SK-N-SH (cell line): Measurements from ENCODE around the gene TECTB. TPM values are rescaled to one million over a fixed set of nuclear protein-coding genes. Genes with fewer than 3 reads are reported as not detected.

Experiments
- CTCF ChIA-PET: fragments of 300-600, 350-600 bp; formaldehyde crosslinking; extraction: SDS; loops from one replicate; lab custom pipeline; 2021; lab: Yijun Ruan, JAX
- POLR2A ChIA-PET: fragments of 350-600 bp; sonication (Branson Sonifier 250); formaldehyde crosslinking; extraction: SDS; loops from one replicate; lab custom pipeline; 2020; ENCODE audit warnings: antibody characterized with exemption, inconsistent platforms; lab: Yijun Ruan, JAX
- DNase-seq: peaks from one replicate; pipeline ENCODE4 v3.0.0; 2012
- H2AFZ ChIP-seq: fragments of 200-600 bp; sonication (generic); 2 replicates; pipeline ENCODE4 v1.8.1; 2016; ENCODE audit warnings: antibody characterized with exemption, mild to moderate bottlenecking, low read depth
- H3F3A ChIP-seq: fragments of 200-600 bp; sonication (generic); replicated peaks from 2 replicates; pipeline ENCODE3; 2016; ENCODE audit warnings: antibody characterized with exemption, mild to moderate bottlenecking; ENCODE audit not compliant: insufficient read depth
- H3K27ac ChIP-seq, 2 experiments: fragments of 200-500 bp in 1 of 2; fragments of 200-600 bp in 1 of 2; sonication (Bioruptor generic) in 1 of 2; sonication (generic), shearing (Covaris generic) in 1 of 2; 2 replicates each; pipeline versions ENCODE4 v1.5.1 to v1.6.1; 2014 to 2016; ENCODE audit warnings: low read depth in 2 of 2, inconsistent platforms in 1 of 2, low read length in 1 of 2, mild to moderate bottlenecking in 1 of 2, mixed read lengths in 1 of 2
- H3K27me3 ChIP-seq: fragments of 200-600 bp; sonication (generic), shearing (Covaris generic); 2 replicates; pipeline ENCODE4 v1.6.1; 2016; ENCODE audit warnings: mixed run types; ENCODE audit not compliant: insufficient read depth
- H3K36me3 ChIP-seq, 2 experiments: fragments of 200-500 bp in 1 of 2; fragments of 200-600 bp in 1 of 2; sonication (Bioruptor generic) in 1 of 2; sonication (generic) in 1 of 2; replicated peaks in 1 of 2; 2 replicates each; pipeline versions ENCODE3 to v1.5.1; 2014 to 2016; ENCODE audit warnings: low read length in 1 of 2, mild to moderate bottlenecking in 1 of 2; ENCODE audit not compliant: insufficient read depth in 2 of 2, control insufficient read depth in 1 of 2
- H3K4me1 ChIP-seq, 2 experiments: fragments of 200-500 bp in 1 of 2; fragments of 200-600 bp in 1 of 2; sonication (Bioruptor generic) in 1 of 2; sonication (generic), shearing (Covaris generic) in 1 of 2; 2 replicates each; pipeline versions ENCODE4 v1.5.1 to v1.6.1; 2014 to 2016; ENCODE audit warnings: low read depth in 1 of 2, low read length in 1 of 2, mixed run types in 1 of 2; ENCODE audit not compliant: insufficient read depth in 2 of 2, control insufficient read depth in 1 of 2
- H3K4me2 ChIP-seq: fragments of 200-600 bp; sonication (generic), shearing (Covaris generic); 2 replicates; pipeline ENCODE4 v1.6.1; 2017; ENCODE audit warnings: mixed run types
- H3K4me3 ChIP-seq, 2 experiments: fragments of 200-500 bp in 1 of 2; fragments of 200-600 bp in 1 of 2; sonication (Bioruptor generic) in 1 of 2; sonication (generic), shearing (Covaris generic) in 1 of 2; 2 replicates each; pipeline versions ENCODE4 v1.5.1 to v1.8.1; 2014 to 2016; ENCODE audit warnings: low read depth in 2 of 2, inconsistent platforms in 1 of 2, low read length in 1 of 2, mild to moderate bottlenecking in 1 of 2, mixed read lengths in 1 of 2, moderate library complexity in 1 of 2
- H3K79me2 ChIP-seq: fragments of 200-600 bp; sonication (generic); 2 replicates; pipeline ENCODE4 v1.8.1; 2017; ENCODE audit warnings: mild to moderate bottlenecking; ENCODE audit not compliant: insufficient read depth
- H3K9ac ChIP-seq: fragments of 200-600 bp; sonication (generic); 2 replicates; pipeline ENCODE4 v1.6.1; 2017; ENCODE audit warnings: mixed run types
- H3K9me2 ChIP-seq: fragments of 200-600 bp; sonication (generic); 2 replicates; pipeline ENCODE4 v1.6.1; 2017; ENCODE audit warnings: mixed run types
- H3K9me3 ChIP-seq: fragments of 200-600 bp; sonication (generic); 2 replicates; pipeline ENCODE4 v1.6.1; 2017; ENCODE audit warnings: mixed run types, mild to moderate bottlenecking, moderate library complexity
- H4K20me1 ChIP-seq: fragments of 200-600 bp; sonication (generic); 2 replicates; pipeline ENCODE4 v1.6.1; 2017; ENCODE audit warnings: mild to moderate bottlenecking, mixed run types; ENCODE audit not compliant: insufficient read depth
- CTCF ChIP-seq: fragments of 200-600 bp; sonication (generic); IDR thresholded peaks from 2 replicates; pipeline ENCODE4 v1.6.1; 2017; ENCODE audit warnings: antibody characterized with exemption, mild to moderate bottlenecking, moderate library complexity
- EZH2phosphoT487 ChIP-seq: fragments of 200-600 bp; sonication (generic); IDR thresholded peaks from 2 replicates; pipeline ENCODE4 v1.6.1; 2017; ENCODE audit warnings: low read depth, mixed run types, mild to moderate bottlenecking, antibody characterized with exemption, moderate library complexity, borderline replicate concordance
- FOXM1 ChIP-seq: IDR thresholded peaks from 2 replicates; pipeline ENCODE4 v1.4.0; 2012; ENCODE audit warnings: low read depth, mild to moderate bottlenecking
- GABPA ChIP-seq: IDR thresholded peaks from 2 replicates; pipeline ENCODE4 v1.4.0; 2012; ENCODE audit warnings: low read depth, mild to moderate bottlenecking
- GATA2 ChIP-seq: sonication (generic); formaldehyde crosslinking; IDR thresholded peaks from 2 replicates; pipeline ENCODE4 v1.5.0; 2020; ENCODE audit warnings: mild to moderate bottlenecking, missing genetic modification reagents
- JUND ChIP-seq: IDR thresholded peaks from 2 replicates; pipeline ENCODE4 v1.4.0; 2012
- MAX ChIP-seq: IDR thresholded peaks from 2 replicates; pipeline ENCODE4 v1.4.0; 2012; ENCODE audit warnings: low read depth
- MEF2A ChIP-seq: IDR thresholded peaks from 2 replicates; pipeline ENCODE4 v1.4.0; 2012; ENCODE audit warnings: low read depth, borderline replicate concordance
- NFIC ChIP-seq: IDR thresholded peaks from 2 replicates; pipeline ENCODE4 v1.4.0; 2012; ENCODE audit warnings: borderline replicate concordance
- NRF1 ChIP-seq: IDR thresholded peaks from 2 replicates; pipeline ENCODE4 v1.6.1; 2012; ENCODE audit warnings: low read depth, mild to moderate bottlenecking, low read length
- PBX3 ChIP-seq: IDR thresholded peaks from 2 replicates; pipeline ENCODE4; 2012
- POLR2AphosphoS5 ChIP-seq: IDR thresholded peaks from 2 replicates; pipeline ENCODE4 v1.6.1; 2012; ENCODE audit warnings: low read depth, low read length
- RAD21 ChIP-seq: IDR thresholded peaks from 2 replicates; pipeline ENCODE4 v1.6.1; 2012; ENCODE audit warnings: mild to moderate bottlenecking, low read length
- RFX5 ChIP-seq: IDR thresholded peaks from 2 replicates; pipeline ENCODE4 v1.6.1; 2012; ENCODE audit warnings: mild to moderate bottlenecking, improper control_type of control experiment, low read length
- SIN3A ChIP-seq: IDR thresholded peaks from 2 replicates; pipeline ENCODE4 v1.6.1; 2012; ENCODE audit warnings: low read depth, mild to moderate bottlenecking, low read length, moderate library complexity, borderline replicate concordance
- TAF1 ChIP-seq: IDR thresholded peaks from 2 replicates; pipeline ENCODE4 v1.6.1; 2012; ENCODE audit warnings: low read depth, mild to moderate bottlenecking, low read length, moderate library complexity, borderline replicate concordance
- TEAD4 ChIP-seq: IDR thresholded peaks from 2 replicates; pipeline ENCODE4 v1.4.0; 2012; ENCODE audit warnings: mild to moderate bottlenecking, borderline replicate concordance; ENCODE audit not compliant: insufficient read depth
- ZBTB33 ChIP-seq: IDR thresholded peaks from 2 replicates; pipeline ENCODE4 v1.4.0; 2012; ENCODE audit warnings: low read depth, borderline replicate concordance
- WGBS: methylation state at CpG from one replicate; pipeline ENCODE4 v1.1.6; 2017; ENCODE audit warnings: low lambda C conversion rate; 5-methylcytosine and 5-hydroxymethylcytosine counted together
- polyA plus RNA-seq, 3 experiments: library from polyadenylated mRNA; depleted of rRNA; stranded (reverse); fragments of >200 nt; gene quantifications; 2 replicates each; pipeline ENCODE4 v1.2.3, GENCODE V29; 2012
- TF ChIP-seq, protein P1 (sequence below): IDR thresholded peaks from 2 replicates; pipeline ENCODE4 v1.6.1; 2012; ENCODE audit warnings: mild to moderate bottlenecking, low read depth, low read length, moderate library complexity

The TECTB gene
- polyA plus RNA-seq, 1 of the 3 experiments (the other 2 are of a cell fraction): not detected

DNA sequence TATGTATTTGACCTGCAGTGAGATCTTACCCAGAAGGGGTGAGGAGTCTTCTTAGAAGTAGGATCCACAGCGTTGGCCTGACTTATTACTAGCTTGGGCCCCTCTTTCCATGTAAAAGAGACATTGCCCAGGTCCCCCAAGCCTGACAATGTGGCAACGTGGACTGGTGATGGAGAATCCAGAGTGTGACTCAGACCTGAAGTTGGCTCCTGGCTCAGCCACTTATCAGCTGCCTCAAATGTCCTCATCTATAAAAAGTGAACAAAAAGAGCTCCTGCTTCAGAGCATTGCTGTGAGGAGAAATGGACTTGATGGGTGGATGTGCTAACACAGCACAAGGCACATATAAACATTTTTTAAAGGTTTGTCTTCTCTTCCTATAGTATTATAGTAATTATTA is 35.4 kb upstream of the TECTB start:
- Histone ChIP-seq H3K27ac (no peak overlapping the region), H3K79me2 (no peaks in the 10 kb centered on the region), H3K27me3 (no peaks in the 10 kb centered on the region), H3F3A (no peaks in the 10 kb centered on the region), H3K9me2 (no peaks in the 10 kb centered on the region), H2AFZ (no peak overlapping the region), H3K4me2 (no peak overlapping the region), H3K4me3 (no peak overlapping the region), H3K9ac (no peak overlapping the region), H3K9me3 (no peaks in the 10 kb centered on the region), H4K20me1 (no peaks in the 10 kb centered on the region), H3K36me3 (no peaks in the 10 kb centered on the region), H3K4me1 (no peaks in the 10 kb centered on the region)
- CTCF ChIA-PET: interaction anchor here (1.0 to 1.1 kb wide), 2 partner anchors 8 to 33 kb away, joined by 3 read pairs; no protein-coding TSS in a partner anchor
- no peak for DNase-seq
- 24% methylated on average over 2 of the region's 2 CpGs for WGBS
- TF ChIP-seq, protein P1, sequence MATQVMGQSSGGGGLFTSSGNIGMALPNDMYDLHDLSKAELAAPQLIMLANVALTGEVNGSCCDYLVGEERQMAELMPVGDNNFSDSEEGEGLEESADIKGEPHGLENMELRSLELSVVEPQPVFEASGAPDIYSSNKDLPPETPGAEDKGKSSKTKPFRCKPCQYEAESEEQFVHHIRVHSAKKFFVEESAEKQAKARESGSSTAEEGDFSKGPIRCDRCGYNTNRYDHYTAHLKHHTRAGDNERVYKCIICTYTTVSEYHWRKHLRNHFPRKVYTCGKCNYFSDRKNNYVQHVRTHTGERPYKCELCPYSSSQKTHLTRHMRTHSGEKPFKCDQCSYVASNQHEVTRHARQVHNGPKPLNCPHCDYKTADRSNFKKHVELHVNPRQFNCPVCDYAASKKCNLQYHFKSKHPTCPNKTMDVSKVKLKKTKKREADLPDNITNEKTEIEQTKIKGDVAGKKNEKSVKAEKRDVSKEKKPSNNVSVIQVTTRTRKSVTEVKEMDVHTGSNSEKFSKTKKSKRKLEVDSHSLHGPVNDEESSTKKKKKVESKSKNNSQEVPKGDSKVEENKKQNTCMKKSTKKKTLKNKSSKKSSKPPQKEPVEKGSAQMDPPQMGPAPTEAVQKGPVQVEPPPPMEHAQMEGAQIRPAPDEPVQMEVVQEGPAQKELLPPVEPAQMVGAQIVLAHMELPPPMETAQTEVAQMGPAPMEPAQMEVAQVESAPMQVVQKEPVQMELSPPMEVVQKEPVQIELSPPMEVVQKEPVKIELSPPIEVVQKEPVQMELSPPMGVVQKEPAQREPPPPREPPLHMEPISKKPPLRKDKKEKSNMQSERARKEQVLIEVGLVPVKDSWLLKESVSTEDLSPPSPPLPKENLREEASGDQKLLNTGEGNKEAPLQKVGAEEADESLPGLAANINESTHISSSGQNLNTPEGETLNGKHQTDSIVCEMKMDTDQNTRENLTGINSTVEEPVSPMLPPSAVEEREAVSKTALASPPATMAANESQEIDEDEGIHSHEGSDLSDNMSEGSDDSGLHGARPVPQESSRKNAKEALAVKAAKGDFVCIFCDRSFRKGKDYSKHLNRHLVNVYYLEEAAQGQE: no peak
- TF ChIP-seq GABPA (no peak), POLR2AphosphoS5 (no peak), RAD21 (no peak), MEF2A (no peak), TEAD4 (no peak), JUND (no peak), NFIC (no peak), TAF1 (no peak), RFX5 (no peak)
- POLR2A ChIA-PET: no interaction called here

DNA sequence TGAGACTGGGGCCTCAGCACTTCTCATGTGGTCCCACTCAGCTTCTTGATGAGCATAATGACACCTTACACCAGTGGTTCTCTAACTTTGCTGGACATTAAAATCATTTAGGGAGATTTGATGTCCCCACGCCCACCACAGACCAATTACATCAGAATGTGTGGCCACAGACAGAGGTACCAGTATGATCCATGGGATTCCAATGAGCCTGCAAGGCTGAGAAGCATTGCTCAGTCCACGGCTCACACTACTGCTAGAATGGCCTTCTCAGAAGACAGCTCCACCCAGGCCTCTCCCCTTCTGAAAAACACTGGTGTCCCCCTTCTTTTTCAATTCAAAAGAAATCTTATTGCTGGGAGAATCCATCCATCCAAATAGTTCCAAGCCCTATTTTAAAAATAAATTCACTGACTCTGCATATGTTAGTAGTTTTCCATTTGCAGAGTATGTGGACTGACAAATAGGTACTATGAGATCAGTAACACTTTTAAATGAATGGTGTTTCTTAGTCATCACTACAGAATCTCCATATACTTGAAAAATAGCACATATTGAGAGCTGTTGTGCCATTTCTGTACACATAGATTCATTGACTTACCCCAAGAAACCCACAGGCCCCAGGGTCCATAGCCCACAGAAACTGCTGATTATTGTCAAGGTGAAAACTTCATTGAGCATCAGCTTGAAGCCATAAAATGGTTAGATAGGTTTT is 34.5 kb upstream of the TECTB start:
- Histone ChIP-seq H3K79me2 (no peaks in the 10 kb centered on the region), H3F3A (no peaks in the 10 kb centered on the region), H3K9me3 (no peaks in the 10 kb centered on the region), H3K27me3 (no peaks in the 10 kb centered on the region), H3K9me2 (no peaks in the 10 kb centered on the region), H3K36me3 (no peaks in the 10 kb centered on the region), H3K4me2 (no peak overlapping the region), H3K27ac (no peak overlapping the region), H2AFZ (no peak overlapping the region), H3K4me3 (no peak overlapping the region), H4K20me1 (no peaks in the 10 kb centered on the region), H3K4me1 (no peaks in the 10 kb centered on the region), H3K9ac (no peak overlapping the region)
- CTCF ChIA-PET: interaction anchor here (1.0 to 1.1 kb wide), 2 partner anchors 9 to 34 kb away, joined by 3 read pairs; no protein-coding TSS in a partner anchor
- no peak for DNase-seq
- 18% methylated on average over 2 of the region's 2 CpGs for WGBS
- POLR2A ChIA-PET: no interaction called here
- TF ChIP-seq SIN3A (no peak), NRF1 (no peak), RAD21 (no peak), FOXM1 (no peak), PBX3 (no peak), NFIC (no peak), GATA2 (CRISPR knock-in tag) (no peak), CTCF (no peak), ZBTB33 (no peak), MAX (no peak), EZH2phosphoT487 (no peak)
